NK-92 (cell line): Measurements from ENCODE around the gene LPP.

Experiments
- DNase-seq: peaks from one replicate; lab custom pipeline; 2025; ENCODE audit not compliant: unreplicated experiment; lab: John Stamatoyannopoulos, UW

Gene LPP

DNA sequence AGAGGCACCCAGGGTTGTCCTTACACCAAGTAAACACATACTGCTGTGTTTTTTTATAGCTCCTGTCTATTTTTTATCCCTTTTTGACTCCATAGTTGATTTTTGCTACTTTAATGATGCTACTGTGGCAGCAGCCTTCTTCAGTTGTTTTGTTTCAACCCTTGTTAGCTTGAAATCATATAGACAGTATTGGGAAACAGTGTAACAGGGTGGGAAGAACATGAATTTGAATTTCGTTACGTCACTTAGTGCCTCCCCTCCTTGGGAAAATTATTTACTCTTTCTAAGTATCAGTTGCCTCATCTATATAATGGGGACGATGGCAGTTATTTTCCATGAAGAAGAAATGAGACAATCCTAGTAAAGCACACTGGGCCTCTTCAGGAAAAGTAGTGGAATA, 608.0 kb downstream of the LPP start:
- DNase-seq, result no peak

DNA sequence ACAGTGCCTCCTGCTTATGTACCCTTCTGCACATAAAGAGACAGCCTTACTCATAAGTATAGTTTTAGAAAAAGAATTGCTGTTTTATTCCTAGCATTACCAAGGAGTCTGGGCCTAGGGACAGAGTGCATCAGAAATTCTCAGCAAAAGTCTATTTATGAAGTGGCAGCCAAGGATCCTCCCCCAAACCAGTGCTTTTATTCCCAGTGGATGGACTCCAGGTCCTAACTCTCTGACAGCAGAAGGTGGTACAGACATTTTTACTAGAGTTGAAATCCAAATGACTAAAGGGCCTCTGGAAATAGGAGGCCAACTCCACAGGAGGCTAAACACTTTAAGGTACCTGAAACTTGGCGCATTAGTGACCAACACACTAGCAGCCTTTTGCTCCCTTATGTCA, 610.7 kb downstream of the LPP start:
- no peak for DNase-seq

DNA sequence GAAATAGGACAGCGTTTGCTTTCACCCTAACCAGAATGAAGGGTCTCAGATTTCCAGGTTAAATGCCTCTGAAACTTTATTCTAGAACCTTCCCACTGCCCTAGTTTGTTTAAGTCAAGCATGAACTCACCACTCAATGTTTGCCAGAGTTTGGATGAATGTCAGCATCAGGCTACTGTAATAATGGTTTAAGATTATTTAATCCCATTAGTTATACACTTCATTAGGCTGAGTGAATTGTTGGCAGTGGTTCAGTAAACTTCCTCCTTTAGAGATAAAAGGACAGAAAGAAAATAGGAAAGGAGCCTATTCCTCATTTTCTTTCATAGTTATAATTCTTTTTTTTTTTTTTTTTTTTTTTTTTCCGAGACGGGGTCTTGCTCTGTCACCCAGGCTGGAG, 615.9 kb downstream of the LPP start:
- DNase-seq, result no peak

DNA sequence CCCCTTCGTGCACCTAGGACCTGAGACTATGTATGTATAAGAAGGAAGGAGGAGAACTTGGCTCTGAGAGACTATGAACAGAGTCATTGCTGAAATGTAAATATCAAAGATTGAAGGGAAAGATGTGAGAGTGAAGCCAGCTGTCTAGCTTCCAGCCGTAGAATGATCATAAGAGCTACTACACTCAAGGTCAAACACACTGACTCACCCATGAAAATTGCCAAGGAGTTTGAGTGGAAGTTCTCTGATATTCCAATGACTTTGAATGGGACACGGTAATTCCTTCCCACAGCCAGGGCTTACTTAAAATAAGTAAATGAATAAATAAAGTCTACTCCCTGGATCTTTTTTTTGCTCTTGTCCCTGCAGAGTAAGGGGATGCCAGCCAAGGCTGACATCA, 618.9 kb downstream of the LPP start:
- no peak for DNase-seq

DNA sequence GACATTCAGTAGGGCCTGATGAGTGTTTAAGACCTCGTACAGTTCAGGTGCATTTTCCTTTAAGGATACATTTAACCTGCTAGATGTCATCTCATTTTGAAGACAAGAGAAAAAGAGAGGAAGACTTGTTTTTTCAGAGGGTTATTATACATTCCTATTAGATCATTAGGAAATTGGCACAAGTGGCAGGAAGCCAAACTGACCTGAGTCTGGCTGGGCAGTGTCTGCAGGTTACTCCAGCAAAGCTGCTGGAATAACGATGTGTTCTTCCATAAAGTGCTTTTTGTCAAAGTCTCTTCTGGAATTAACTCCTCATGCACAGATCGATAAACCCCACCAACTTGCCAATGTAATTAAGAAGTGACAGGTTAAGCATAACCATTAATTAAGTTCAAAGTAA, 621.5 kb downstream of the LPP start:
- DNase-seq, result no peak

DNA sequence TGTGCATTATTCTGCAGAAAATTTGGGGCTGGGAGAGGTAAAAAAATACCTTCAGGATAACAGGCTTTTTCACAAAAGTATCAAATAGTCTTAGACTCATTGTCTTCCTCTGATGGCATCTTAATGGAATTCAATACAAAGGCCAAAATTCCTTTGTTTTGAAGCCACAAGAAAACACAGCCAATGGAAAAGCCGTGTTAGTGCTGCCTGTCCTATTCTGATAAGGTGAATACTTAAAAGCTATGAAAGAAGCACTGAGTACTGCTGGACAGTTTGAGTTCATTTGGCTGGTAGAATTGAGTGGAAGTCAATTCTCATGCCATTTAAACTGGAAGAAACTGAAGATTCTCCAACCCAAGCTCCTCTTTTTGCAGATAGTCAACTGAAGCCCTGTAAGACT, 622.5 kb downstream of the LPP start:
- no peak for DNase-seq

DNA sequence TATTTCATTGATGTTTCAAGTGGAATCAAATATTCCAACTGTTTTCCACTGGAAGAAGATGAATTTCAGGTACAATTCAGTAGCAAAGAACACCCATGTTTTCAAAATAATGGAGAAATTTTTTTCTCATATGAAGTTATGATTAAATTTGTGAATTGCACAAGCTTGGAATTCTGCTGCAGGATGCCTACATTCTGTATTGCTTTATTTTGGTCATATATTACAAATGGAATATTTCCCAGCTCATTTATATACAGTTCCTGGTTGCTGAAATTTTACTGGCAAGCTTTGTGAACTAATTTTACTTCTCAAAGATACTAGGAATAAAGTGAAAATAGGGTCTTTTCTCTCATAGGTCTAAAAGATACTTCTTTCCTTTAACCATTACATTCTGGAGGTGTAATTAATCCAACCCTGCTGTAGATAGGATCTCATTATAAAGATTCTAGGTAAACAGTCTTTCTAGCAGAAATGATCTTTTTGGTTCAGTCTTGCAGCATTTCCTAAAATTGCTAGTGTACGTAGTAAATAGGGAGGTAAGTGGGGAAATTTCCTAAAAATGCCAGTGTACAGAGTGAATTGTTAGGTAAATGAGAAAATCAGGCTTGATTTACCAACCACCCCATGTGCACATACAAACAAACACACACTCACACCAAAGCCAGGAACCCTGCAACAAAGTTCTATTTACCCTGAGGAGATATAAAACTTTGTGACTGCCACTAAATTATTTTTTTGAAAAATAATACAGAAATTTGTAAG, 624.3 kb downstream of the LPP start:
- DNase-seq, result no peak

DNA sequence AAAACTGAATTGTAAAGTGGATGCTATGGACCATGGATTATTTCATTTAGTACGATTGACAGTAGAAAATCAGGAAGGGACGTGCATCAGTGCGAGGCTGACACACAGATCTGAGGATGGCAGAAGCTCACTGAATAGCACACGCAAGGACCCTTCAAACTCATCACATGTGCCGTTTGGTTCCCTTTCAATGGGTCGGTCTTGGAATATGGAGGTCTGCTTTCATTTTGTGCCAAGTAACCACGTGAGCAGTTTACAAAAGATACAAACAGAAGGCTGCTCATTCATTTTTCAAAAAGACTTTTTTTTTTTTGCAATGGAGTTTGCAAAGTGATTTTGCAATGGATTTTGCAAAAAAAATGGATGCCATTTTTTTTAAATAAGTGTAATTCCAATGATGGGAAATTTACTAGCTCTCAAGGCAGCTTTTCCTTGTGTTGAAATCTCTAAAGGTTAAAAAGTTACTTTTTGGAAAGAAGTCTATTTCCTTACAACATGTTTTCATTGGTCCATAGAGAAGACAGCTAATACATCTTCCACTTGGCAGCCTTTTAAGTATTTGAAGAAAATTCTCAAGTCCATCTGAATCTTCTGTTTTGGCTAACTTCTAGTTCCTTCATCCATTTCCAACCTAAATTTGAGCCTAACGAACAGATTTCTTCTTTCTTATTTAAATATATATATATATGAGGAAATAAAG, 625.5 kb downstream of the LPP start:
- no peak for DNase-seq

DNA sequence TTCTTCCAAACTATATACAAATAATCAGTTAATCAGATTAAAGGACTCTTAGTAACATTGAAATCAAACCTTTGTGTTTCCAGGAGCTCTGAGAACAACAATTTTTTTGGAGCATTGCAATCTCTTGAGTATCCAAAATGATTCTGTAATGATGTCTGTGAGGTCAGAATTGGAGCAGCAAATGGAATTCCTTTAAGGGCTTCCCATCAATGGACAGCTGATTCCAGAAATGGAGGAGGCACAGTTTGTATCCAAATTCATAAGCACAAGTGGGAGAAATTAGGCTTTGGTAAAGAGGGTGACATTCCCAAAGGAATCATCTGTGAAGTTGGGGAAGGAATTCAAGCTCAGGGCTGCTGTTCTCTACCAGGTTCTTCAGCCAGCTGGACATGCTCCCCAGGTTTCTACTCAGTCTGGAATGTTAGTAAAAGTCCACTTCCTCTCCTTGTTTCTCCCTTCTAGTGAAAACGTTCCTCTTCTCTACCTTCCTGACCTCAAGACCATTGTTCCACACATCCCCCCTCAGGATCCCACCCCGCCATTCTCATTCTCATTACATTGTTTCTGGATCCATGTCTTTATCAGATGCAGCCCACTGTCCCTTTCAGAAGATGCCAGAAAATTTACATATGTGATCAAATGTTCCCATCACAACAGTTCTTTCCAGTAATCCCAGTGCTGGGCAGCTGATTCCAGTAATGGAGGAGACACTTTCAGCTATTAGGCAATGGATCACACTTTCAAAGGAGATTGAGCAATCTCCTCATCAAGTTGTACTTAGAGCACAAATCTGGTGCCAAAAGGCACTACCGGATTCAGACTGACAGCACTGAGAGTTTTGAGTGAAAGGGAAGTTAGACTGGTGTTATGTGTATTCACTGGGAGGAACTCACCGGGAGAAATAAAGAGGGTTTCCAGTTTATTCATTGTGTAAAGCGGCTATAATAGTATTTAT, 626.5 kb downstream of the LPP start:
- no peak for DNase-seq

DNA sequence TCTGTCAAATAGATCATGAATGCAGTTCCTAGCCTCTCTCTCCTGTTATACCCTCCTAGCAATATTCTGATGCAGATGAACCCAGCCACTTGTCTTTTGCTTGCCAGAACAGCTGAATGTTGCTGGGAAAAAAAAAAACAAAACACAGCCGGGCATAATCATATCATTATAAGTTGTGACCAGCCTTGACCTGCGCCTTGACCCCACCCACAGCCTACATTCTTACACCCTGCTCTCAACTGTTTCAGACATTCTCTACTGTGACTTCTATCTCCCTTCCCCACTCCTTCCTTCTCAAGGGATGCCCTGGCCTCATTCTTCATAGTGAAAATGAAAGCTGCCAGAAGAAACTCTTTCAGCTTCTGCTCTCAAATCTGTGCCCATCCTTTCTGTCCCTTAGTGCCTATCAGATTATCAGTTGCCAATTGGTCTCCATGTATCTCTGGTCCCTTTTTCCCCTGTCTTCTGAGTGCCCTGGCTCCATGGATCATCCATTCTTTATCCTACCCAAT, 628.7 kb downstream of the LPP start:
- DNase-seq, result no peak

DNA sequence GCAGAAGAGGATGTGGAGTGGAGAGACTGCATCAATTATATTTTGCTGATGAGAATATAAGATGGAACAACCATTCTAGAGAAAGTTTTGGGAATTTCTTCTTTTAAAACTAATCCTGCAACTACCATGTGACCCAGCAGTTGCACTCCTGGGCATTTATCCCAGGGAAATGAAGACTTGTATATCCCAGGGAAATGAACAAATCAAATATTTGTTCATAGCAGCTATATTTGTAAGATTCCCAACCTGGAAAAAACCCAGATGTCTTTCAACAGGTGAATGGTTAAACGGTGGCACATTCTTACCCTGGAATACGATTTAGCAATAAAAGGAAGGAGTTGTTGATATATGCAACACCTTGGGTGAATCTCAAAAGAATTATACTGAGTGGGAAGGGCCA, 632.5 kb downstream of the LPP start:
- no peak for DNase-seq

DNA sequence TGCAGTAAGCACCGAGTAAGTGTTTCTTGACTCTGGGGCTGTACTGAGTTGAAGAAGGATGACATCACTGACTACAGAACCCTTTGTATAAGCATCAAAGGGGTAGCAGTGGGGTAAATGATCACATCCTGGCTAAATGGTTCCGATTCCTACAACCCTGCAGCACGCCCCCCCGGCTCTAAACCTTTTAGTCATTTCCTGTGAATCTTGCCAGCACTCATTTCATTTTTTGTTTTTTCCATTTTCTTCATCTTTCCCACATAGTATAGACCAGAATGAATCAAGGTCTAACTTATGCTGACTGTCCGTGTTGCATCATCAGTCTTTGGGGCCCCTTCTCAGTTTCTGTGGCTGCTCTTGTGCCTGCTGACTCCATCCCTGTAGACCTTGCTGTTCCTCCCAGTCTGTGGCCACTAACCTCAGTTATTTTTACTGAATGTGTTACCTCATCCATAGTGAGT, 634.7 kb downstream of the LPP start:
- no peak for DNase-seq

DNA sequence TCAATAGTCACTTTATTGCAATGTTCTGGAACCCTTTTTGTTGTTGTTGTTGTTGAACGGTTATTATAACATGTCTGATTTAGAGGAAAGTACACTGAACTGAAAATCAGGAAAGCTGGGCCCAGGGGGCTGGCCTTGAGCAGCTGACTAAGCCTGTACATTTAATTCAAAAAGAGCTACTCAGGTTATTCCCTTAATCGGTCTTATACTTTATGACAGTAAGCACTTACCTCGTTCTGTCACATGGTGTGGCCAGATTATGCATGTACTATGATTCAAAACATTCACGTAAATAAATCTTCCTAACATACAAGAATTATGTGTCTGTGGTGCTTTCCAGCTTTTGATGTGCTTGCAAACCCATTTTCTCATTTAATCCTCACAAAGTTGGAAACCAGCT, 635.3 kb downstream of the LPP start:
- DNase-seq, result no peak

DNA sequence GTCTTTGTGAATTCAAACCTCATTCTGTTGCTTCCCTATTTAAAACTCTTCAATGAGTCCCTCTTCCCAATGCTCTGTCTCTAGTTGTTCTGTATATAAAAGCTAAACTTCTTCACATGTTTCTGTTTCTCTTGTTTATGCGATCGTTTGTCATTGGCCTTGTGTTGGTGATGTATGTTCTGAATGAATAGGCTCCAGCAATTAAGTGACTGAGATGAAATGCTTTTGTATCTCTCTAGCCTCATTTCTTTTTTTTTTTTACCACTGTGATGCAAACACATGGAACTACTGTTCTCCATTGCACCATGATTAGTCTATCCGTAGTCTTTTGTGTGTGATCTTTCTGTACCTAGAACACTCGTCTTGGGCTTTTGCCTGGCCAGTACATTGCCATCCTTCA, 637.4 kb downstream of the LPP start:
- DNase-seq, result no peak

DNA sequence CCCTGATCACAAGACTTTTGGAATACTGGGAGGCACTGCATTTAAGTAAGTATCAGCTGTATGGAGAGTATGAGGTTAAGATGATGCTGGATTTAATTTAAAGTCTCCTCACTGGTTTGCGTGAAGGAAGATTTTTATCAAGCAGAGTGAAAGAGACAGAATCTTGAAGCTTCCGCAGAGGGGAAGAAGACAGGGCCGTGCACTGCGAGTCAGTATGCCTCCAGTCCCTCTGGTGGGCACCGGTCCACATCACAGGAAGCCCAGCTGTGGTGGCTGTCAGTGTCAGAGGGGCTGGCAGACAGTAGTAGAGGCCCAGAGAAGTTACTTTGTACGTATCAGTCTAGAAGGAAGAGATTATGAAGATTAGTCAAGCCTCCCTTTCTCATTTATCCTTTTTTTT, 638.8 kb downstream of the LPP start:
- DNase-seq, result no peak

DNA sequence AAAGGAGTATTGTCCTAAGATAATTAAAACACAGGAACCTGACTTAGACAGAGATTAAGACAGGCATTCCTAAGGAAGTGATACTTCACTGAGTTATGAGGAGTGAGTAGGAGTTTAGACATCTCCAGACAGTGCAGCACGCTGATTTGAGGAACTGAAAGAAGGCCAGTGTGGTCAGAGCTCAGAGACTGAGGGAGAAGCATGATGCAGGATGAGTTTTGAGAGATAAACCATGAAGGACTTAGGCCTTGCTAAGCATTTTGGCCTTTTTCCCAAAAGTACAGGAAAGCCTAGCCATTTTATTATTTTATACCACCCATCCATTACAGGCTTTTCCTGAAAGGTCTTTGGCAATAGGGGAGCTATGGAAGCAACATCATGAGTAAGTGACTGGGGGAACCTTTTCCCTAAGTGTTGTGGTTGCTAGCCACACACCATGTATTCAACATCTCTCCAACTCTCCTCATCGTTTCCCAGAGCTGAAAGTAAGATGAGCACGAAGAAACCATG, 642.2 kb downstream of the LPP start:
- DNase-seq, result no peak

DNA sequence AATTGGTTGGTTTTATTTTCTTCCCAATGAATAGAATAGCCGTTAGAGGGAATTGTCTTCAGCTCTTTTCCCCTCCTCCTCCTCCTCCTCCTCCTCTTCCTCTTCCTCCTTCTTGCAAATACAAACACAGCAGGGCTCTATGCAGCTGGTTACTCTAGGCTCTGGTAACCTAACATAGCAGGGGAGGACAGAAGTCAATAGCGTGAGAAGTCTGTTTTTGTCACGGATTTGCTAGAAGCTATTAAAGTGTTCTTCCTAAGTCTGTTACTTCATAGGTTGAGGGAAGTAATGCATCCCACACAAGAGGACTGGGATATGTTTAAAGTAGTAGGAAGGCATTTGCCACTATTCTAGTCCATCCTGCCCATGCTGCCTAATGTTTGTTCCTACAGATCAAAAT, 643.1 kb downstream of the LPP start:
- DNase-seq, result no peak

DNA sequence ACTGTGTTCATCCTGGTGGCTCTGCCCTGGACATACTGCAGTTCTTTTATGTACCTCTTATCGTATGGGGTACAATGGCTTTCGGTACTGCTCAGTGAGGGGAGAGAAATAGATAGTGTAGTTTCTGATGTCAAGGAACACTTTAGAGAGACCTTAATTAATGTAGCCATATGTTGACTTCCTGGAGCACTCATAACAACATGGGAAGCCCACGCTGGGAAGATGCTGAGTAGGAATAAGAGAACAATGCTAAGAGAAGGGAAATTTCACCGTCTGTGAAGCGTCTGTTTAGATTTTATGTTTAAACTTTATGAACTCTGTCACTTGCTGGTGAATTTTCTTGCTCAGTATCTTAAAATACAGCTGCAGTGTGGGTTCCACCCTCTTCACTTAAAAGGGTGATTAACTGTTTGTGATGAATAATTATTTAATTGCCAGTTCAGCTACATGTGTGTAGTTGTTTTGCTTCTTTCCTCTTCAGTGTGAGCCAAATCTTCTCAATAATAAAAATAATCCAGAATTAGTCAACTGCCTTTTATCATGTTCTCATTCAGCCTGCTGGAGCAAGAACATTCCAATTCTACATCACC, 644.7 kb downstream of the LPP start:
- DNase-seq, result no peak

DNA sequence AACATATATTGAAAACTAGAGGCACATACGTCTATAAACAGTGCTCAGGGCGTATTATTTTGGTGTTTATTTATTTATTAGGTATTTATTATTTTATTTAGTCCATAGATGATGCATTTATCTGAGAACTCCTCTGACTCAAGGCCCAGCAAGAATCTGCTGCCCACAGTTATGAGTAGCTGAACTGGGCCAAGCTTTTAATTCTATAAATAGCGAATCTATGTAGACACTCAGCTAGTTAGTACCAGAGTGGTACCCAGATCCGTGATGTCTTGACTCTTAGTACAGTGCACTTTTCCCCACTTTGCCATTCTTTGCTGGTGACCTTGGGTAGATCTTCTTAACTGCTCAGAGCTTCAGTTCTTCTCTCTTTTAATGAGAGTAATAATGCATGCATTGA, 647.4 kb downstream of the LPP start:
- no peak for DNase-seq

DNA sequence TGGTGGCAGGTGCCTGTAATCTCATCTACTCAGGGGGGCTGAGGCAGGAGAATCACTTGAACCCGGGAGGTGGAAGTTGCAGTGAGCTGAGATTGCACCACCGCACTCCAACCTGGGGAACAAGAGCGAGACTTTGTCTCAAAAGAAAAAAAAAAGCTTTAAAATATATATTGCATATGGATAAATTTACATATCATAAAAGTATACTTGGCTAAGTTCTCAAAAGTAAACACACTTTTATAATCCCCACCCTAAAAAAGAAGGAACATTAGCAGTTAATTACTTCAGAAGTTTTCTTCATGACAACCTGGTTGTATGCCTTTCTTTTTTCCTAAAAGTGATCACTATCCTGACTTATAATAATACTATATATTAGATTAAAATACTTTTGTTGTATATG, 648.7 kb downstream of the LPP start:
- DNase-seq, result no peak

DNA sequence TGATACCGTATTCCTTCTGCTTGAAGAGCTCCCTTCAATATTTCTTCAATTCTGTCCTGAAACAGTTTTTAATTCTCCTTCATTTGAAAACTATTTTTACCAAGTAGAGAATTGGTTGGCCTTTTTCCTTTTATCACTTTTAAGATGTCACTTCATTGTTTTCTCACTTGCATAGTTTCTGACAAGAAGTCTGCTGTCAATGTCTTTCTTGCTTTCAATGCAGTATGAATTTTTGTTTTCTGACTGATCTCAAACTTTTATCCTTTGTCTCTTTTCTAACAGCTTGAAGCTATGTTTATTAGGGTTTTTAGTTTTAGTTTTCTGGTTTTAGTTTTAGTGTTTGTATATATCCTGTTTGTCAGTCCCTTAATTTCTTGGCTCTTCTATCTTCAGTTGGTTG, 653.0 kb downstream of the LPP start:
- no peak for DNase-seq
